Osteocyte (in vitro differentiated cells): ENCODE data around the gene DCHS1. TPM values are rescaled to one million over a fixed set of nuclear protein-coding genes. Genes with fewer than 3 reads are reported as not detected.

Source experiments
- DNase-seq: peaks from one replicate; pipeline ENCODE4 v3.0.0; 2021; ENCODE audit warnings: mixed read lengths; ENCODE audit not compliant: unreplicated experiment; ENCODE audit errors: extremely low spot score
- H3K27ac Mint-ChIP-seq: one replicate; pipeline ENCODE4 v1.8.0; 2021; ENCODE audit warnings: mild to moderate bottlenecking, mixed read lengths; ENCODE audit not compliant: unreplicated experiment
- H3K27me3 Mint-ChIP-seq: one replicate; pipeline ENCODE4 v1.8.0; 2021; ENCODE audit warnings: mixed read lengths; ENCODE audit not compliant: unreplicated experiment
- H3K36me3 Mint-ChIP-seq: one replicate; pipeline ENCODE4 v1.8.0; 2021; ENCODE audit warnings: mixed read lengths; ENCODE audit not compliant: unreplicated experiment
- H3K4me1 Mint-ChIP-seq: one replicate; pipeline ENCODE4 v1.8.0; 2021; ENCODE audit warnings: mixed read lengths; ENCODE audit not compliant: unreplicated experiment
- H3K4me3 Mint-ChIP-seq: one replicate; pipeline ENCODE4 v1.8.0; 2021; ENCODE audit warnings: mild to moderate bottlenecking, moderate library complexity, mixed read lengths; ENCODE audit not compliant: unreplicated experiment
- H3K9me3 Mint-ChIP-seq: one replicate; pipeline ENCODE4 v1.8.0; 2021; ENCODE audit warnings: mixed read lengths; ENCODE audit not compliant: unreplicated experiment
- CTCF ChIP-seq: fragments of 200-600 bp; sonication (generic); IDR thresholded peaks from 2 replicates; pipeline ENCODE4 v1.5.0; 2021; ENCODE audit warnings: antibody characterized with exemption, mild to moderate bottlenecking, moderate library complexity
- total RNA-seq: library from RNA; stranded (reverse); gene quantifications from 2 replicates; pipeline ENCODE4 v1.2.1, GENCODE V29; 2021

Gene DCHS1
- total RNA-seq, 1 donor from 2014 or later, result 63.0 TPM

- TF ChIP-seq CTCF, result no peak
- no peak overlapping the region for H3K27ac Mint-ChIP-seq
Observed at GRCh38 chr11:6634534-6634933, 21.1 kb downstream of the DCHS1 start.

GRCh38 chr11:6633422-6634408 lies 21.9 kb downstream of the DCHS1 start:
- TF ChIP-seq CTCF, result no peak
- peaks cover 20% of the 10 kb centered on the region for H3K36me3 Mint-ChIP-seq
- no peak for DNase-seq
- H3K4me1 Mint-ChIP-seq, result no peaks in the 10 kb centered on the region
- H3K4me3 Mint-ChIP-seq, result no peak overlapping the region
- no peaks in the 10 kb centered on the region for H3K9me3 Mint-ChIP-seq
- no peaks in the 10 kb centered on the region for H3K27me3 Mint-ChIP-seq
- H3K27ac Mint-ChIP-seq, result no peak overlapping the region

More at GRCh38 chr11:6634534-6634933, 21.1 kb downstream of the DCHS1 start:
- Mint-ChIP-seq H3K4me1 (no peaks in the 10 kb centered on the region), H3K4me3 (no peak overlapping the region), H3K27me3 (no peaks in the 10 kb centered on the region), H3K9me3 (no peaks in the 10 kb centered on the region), H3K36me3 (peaks cover 22% of the 10 kb centered on the region)
- no peak for DNase-seq

GRCh38 chr11:6632116-6633073 lies 23.2 kb downstream of the DCHS1 start:
- TF ChIP-seq CTCF, result no peak
- Mint-ChIP-seq H3K4me1 (no peaks in the 10 kb centered on the region), H3K27me3 (no peaks in the 10 kb centered on the region), H3K27ac (no peak overlapping the region), H3K9me3 (no peaks in the 10 kb centered on the region), H3K36me3 (peaks cover 22% of the 10 kb centered on the region), H3K4me3 (no peak overlapping the region)
- no peak for DNase-seq

- no peak overlapping the region for H3K4me3 Mint-ChIP-seq
- H3K27me3 Mint-ChIP-seq, result no peaks in the 10 kb centered on the region
- H3K9me3 Mint-ChIP-seq, result no peaks in the 10 kb centered on the region
- TF ChIP-seq CTCF, result no peak
- H3K4me1 Mint-ChIP-seq, result no peaks in the 10 kb centered on the region
- H3K36me3 Mint-ChIP-seq, result peaks cover 30% of the 10 kb centered on the region
- no peak overlapping the region for H3K27ac Mint-ChIP-seq
- no peak for DNase-seq
Observed at GRCh38 chr11:6631361-6631890, 24.2 kb downstream of the DCHS1 start.
